HG03159 (cell line): ENCODE data around the gene KRTAP12-1.
"Not testable (repeated sequence)": the region's sequence is repeated elsewhere in the genome, so short reads cannot be mapped to it uniquely, and the experiment has no call there.

Source experiments
- ATAC-seq: cut with Tn5 transposase; IDR thresholded peaks from one replicate; pipeline ENCODE4 v1.9.1; 2021; ENCODE audit warnings: mild to moderate bottlenecking, moderate library complexity; ENCODE audit not compliant: unreplicated experiment

Gene KRTAP12-1

GRCh38 chr21:44670642-44671432 is 11.1 kb downstream of the KRTAP12-1 start:
- ATAC-seq = no peak

- no peak for ATAC-seq
These were observed 14.4 kb downstream of the KRTAP12-1 start for GRCh38 chr21:44667612-44668011.

- no peak for ATAC-seq
These were observed 15.3 kb downstream of the KRTAP12-1 start, which contains the start of gene KRTAP12-2 for GRCh38 chr21:44666401-44667320. Gene KRTAP12-2, minus strand, starts transcription at chr21:44666927. Its CDS starts 41 bp downstream, at chr21:44666886.

- ATAC-seq = no peak
These were observed 17.3 kb downstream of the KRTAP12-1 start for GRCh38 chr21:44664691-44665090.

- ATAC-seq = not testable (repeated sequence)
These were observed 20.4 kb downstream of the KRTAP12-1 start for GRCh38 chr21:44661567-44661966.

- no peak for ATAC-seq
These were observed 22.9 kb downstream of the KRTAP12-1 start for GRCh38 chr21:44658913-44659595.

- ATAC-seq = no peak
These were observed 23.4 kb downstream of the KRTAP12-1 start for GRCh38 chr21:44658541-44658910.

GRCh38 chr21:44657635-44658540 is 24.1 kb downstream of the KRTAP12-1 start, which contains the start of gene KRTAP12-3:
Gene KRTAP12-3, plus strand, starts transcription at chr21:44657932. Its CDS starts 48 bp downstream, at chr21:44657980.
- ATAC-seq = no peak

- no peak for ATAC-seq
These were observed 25.1 kb downstream of the KRTAP12-1 start for GRCh38 chr21:44656868-44657267.

- ATAC-seq = no peak
These were observed 27.3 kb downstream of the KRTAP12-1 start, which contains the start of gene KRTAP12-4 for GRCh38 chr21:44654576-44655175. Gene KRTAP12-4, minus strand, starts transcription at chr21:44654659. Its CDS starts 45 bp downstream, at chr21:44654614.

- ATAC-seq = no peak
These were observed 28.0 kb downstream of the KRTAP12-1 start for GRCh38 chr21:44653656-44654575.

- no peak for ATAC-seq
These were observed 28.8 kb downstream of the KRTAP12-1 start for GRCh38 chr21:44653123-44653522.

GRCh38 chr21:44650973-44651675 is 30.8 kb downstream of the KRTAP12-1 start:
- ATAC-seq = no peak

GRCh38 chr21:44650265-44650972 is 31.5 kb downstream of the KRTAP12-1 start:
- ATAC-seq = no peak

GRCh38 chr21:44649521-44650100 is 32.4 kb downstream of the KRTAP12-1 start:
- no peak for ATAC-seq

- ATAC-seq = no peak
These were observed 33.2 kb downstream of the KRTAP12-1 start for GRCh38 chr21:44648557-44649311.
